HepG2 (cell line): Measurements from ENCODE around the gene NARF. TPM values are rescaled to one million over a fixed set of nuclear protein-coding genes. Genes with fewer than 3 reads are reported as not detected.

Source experiments
- GABPB1 ChIP-seq: IDR thresholded peaks from 2 replicates; pipeline ENCODE4 v1.6.1; 2016; ENCODE audit warnings: mild to moderate bottlenecking, missing genetic modification reagents, moderate library complexity, missing compliant biosample characterization
- MAFF ChIP-seq: IDR thresholded peaks from 2 replicates; pipeline ENCODE4 v1.6.1; 2011; ENCODE audit warnings: low read depth, low read length, improper control_type of control experiment
- MED13 ChIP-seq: sonication (generic); formaldehyde crosslinking; IDR thresholded peaks from 2 replicates; pipeline ENCODE4 v1.5.0; 2020; ENCODE audit warnings: missing genetic modification reagents
- MTF1 ChIP-seq: sonication (generic); formaldehyde crosslinking; IDR thresholded peaks from 2 replicates; pipeline ENCODE4 v1.5.0; 2020; ENCODE audit warnings: missing genetic modification reagents
- NR2F6 ChIP-seq, 2 experiments: IDR thresholded peaks; 2 replicates each; pipeline ENCODE4 v1.6.1; 2016; ENCODE audit warnings: antibody characterized with exemption in 1 of 2, mild to moderate bottlenecking in 1 of 2
- SIX1 ChIP-seq: sonication (generic); formaldehyde crosslinking; IDR thresholded peaks from 2 replicates; pipeline ENCODE4 v1.4.0; 2020; ENCODE audit warnings: missing genetic modification reagents, borderline replicate concordance
- SNAPC4 ChIP-seq: sonication (generic); formaldehyde crosslinking; IDR thresholded peaks from 2 replicates; pipeline ENCODE4 v1.4.0; 2020; ENCODE audit warnings: mild to moderate bottlenecking, missing genetic modification reagents
- TRIM24 ChIP-seq: sonication (generic); formaldehyde crosslinking; IDR thresholded peaks from 2 replicates; pipeline ENCODE4 v1.8.0; 2022; ENCODE audit warnings: mild to moderate bottlenecking, missing genetic modification reagents
- ZHX2 ChIP-seq, 2 experiments: sonication (generic) in 1 of 2; formaldehyde crosslinking in 1 of 2; IDR thresholded peaks; 2 replicates each; pipeline versions ENCODE4 v1.6.1 to v1.9.0; 2014 to 2022; ENCODE audit warnings: antibody characterized with exemption in 1 of 2, borderline replicate concordance in 1 of 2, inconsistent platforms in 1 of 2, low read depth in 1 of 2, missing genetic modification reagents in 1 of 2
- ZNF121 ChIP-seq: sonication (generic); formaldehyde crosslinking; IDR thresholded peaks from 2 replicates; pipeline ENCODE4 v1.5.0; 2020; ENCODE audit warnings: mild to moderate bottlenecking, missing genetic modification reagents
- ZNF33B ChIP-seq: sonication (generic); formaldehyde crosslinking; IDR thresholded peaks from 2 replicates; pipeline ENCODE4 v1.5.1; 2020; ENCODE audit warnings: mild to moderate bottlenecking, missing genetic modification reagents
- ZNF512B ChIP-seq: sonication (generic); formaldehyde crosslinking; IDR thresholded peaks from 2 replicates; pipeline ENCODE4 v1.5.1; 2020; ENCODE audit warnings: missing genetic modification reagents, mild to moderate bottlenecking, borderline replicate concordance
- ZNF724P ChIP-seq: sonication (generic); formaldehyde crosslinking; IDR thresholded peaks from 2 replicates; pipeline ENCODE4 v1.8.0; 2022; ENCODE audit warnings: missing genetic modification reagents, borderline replicate concordance
- polyA plus RNA-seq, 8 experiments: library from polyadenylated mRNA; depleted of rRNA in 3 of 8; stranded (reverse) in 7 of 8; unstranded in 1 of 8; fragments of >200 nt; fragmentation: Illumina TruSeq in 4 of 8; extraction: Trizol in 4 of 8; gene quantifications; 2 replicates each; pipeline versions ENCODE4 v1.2.1 to v1.2.3, GENCODE V29; 2011 to 2016; ENCODE audit warnings: low read depth in 4 of 8, missing spikeins in 1 of 8, mixed read lengths in 1 of 8; ENCODE audit not compliant: insufficient read depth in 1 of 8
- total RNA-seq, 5 experiments: library from RNA; depleted of rRNA; stranded (reverse); fragments of >200 nt; fragmentation: Illumina TruSeq; extraction: Trizol; gene quantifications; 2 replicates each; pipeline ENCODE4 v1.2.3, GENCODE V29; 2016; ENCODE audit warnings: low read depth in 1 of 5

NARF gene
- total and polyA plus RNA-seq, 2 of the 13 experiments (the other 11 are each of a cell fraction or from before 2014, with no cell fraction given) = 61.1 to 144 TPM

GRCh38 chr17:82412535-82413520, 45.7 kb upstream of the NARF start (continued):
- TF ChIP-seq SNAPC4 (CRISPR knock-in tag) (no peak), ZHX2 (IDR thresholded peaks at IDR 0.05; ENCODE audit: low read depth) (0 out of 2 replicates have a peak, but pooled peaks have one; percentile 17), ZHX2 (CRISPR knock-in tag; IDR thresholded peaks at IDR 0.05; ENCODE audit: borderline replicate concordance) (no peak), ZNF121 (no peak), SIX1 (CRISPR knock-in tag) (peak; percentile 59; the same call in 1 of the 2 replicates), ZNF724P (CRISPR knock-in tag) (no peak), MAFF (no peak), TRIM24 (CRISPR knock-in tag) (no peak), GABPB1 (CRISPR knock-in tag) (no peak), MED13 (no peak), ZNF33B (CRISPR knock-in tag) (no peak), NR2F6 (IDR thresholded peaks at IDR 0.05) (peak; percentile 54; the same call in 1 of the 2 replicates), NR2F6 (CRISPR knock-in tag; IDR thresholded peaks at IDR 0.05) (peak; percentile 63; the same call in 1 of the 2 replicates), ZNF512B (no peak), MTF1 (CRISPR knock-in tag) (no peak)
